Stimulated activated CD4-positive, alpha-beta T cell treated with anti-CD3 and anti-CD28 coated beads, Interleukin-2, amount 100 ng/mL, for 24 hours (primary cell): ENCODE data around the gene SLC25A48.

Experiments used
- DNase-seq, 2 donors: peaks; one replicate each; pipeline ENCODE4 v3.0.0-alpha.2; 2020

Gene SLC25A48

DNA sequence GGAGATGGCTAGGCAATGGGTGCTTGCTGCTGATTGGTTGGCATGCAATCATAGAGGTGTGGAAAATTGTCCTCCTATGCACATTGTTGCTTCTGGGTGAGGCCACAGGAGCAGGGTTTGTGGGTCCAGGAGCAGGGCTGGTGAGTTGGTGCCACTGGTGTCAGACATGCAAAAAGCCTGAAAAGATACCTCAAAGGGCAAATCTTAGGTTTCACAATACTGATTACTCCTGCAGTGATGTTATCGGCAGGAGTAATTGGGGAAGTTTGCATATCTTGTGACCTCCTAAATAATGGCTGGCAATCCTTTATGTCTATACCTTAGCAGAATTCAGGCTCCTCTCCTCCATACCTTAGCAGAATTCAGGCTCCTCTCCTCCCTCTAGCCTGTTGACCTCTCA is 25.2 kb downstream of the SLC25A48 start:
- DNase-seq, result no peak

DNA sequence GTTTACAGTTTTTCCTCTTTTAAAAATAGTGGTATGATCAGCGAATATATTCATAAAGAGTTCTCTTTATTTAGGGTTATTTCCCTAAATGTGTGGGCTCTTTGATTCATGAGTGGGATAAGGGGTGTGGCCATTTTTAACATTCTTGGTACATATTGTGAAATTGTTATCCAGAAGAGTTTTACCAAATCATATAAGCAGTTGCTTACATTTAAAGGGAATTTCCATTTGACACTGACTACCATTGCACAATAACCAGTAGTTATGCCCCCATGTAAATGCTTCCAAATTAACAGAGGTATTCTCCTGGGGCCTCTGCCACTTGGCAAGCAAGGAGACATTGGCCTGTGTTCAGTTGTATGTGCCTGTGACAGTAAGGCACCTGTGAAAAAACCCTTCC is 27.2 kb downstream of the SLC25A48 start:
- no peak for DNase-seq

DNA sequence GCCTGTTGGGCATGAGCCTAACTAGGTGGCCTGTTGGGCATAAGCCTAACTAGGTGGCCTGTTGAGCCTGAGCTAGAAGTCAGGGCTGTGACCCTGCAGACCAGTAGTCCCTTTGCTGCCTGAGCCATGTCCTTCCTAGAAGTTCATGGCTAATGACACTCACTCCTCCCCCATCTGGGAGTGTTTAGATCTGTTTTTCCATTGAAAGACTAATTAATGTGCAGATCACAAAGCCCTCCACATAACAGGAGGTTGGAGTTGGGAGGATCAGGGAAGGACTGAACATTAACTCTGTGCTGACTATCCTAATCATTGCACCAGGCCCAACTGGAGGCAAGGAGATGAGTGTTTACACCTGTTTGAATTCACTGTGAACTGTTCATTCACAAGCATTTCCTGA is 27.6 kb downstream of the SLC25A48 start:
- no peak for DNase-seq

DNA sequence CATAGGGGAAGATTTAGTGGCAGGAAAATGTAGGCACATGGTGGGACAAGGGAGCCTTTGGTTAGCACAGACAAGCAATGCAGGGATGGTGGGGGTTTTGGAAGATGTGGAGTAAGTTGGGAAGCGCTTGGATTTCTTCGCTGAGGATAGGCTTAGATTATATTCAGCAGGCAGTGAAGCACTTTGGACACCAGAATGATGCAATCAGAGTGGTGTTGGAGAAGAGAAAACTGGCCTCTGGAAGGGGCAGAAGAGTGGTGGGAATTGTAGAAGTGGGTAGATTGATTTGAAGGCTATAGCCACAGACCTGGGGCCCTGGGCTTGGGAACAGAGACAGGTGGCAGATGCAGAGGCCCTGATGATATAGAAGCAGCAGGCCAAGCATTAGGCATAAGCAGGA is 28.3 kb downstream of the SLC25A48 start:
- no peak for DNase-seq

DNA sequence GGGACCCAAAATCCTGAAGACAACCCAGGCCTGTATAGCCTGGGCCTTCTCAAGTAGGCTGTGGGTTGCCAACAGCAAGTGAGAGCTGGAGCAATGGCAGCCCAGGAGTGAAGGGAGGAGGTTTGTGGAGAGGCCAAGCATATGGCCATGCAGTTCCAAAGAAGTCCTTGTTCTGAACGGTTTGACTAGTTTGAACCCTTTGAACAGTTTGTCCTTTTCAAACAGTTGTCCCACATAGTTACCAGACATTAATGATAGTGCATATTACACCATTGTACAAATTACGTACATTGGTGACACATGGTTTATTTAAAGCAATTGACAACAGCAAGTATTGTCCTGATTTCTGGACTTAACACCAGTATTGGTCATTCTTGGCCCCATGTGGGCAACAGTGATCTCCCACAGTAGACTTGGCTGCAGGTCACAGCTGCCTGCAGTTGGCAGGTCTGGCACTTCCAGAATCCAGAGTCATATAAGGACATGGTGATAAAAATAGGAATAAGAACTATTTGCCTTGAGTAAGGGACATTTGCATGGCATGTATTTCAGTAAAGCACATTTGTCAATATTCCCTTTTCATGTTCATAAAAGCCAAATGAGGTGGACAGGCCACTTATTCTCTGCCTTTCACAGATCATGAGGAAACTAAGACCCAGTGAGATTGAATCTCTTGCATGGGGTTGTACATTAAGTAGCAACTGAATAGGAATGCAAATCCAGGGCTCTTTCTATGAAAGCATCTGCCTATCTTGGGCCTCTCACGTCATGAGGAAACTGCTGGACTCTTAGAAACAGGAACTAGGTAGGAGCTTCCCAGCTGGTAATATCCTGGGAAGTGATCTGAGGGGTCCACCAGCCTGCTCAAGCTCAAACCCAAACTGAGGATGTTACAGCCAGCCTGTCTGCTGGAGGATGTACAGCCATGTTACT is 30.3 kb downstream of the SLC25A48 start:
- no peak for DNase-seq

DNA sequence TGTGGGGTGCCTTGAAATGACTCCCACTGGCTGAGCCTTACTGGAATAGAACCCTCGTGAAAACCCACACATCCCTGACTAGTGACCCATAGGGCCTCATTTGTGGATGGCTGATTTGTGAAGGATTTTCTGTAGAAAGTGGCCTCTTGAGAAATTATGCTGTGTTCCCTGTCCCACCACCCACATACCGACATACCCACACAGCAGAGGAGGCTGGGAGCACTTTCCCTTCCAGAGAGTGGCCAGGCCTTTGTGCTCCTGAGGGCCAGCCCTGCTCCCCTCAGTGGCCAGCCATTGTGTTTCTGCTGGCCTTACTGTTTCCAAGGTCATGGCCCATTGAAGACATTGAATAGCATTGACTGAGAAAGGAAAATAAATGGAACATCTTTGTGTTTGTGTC is 31.6 kb downstream of the SLC25A48 start:
- DNase-seq, result no peak

DNA sequence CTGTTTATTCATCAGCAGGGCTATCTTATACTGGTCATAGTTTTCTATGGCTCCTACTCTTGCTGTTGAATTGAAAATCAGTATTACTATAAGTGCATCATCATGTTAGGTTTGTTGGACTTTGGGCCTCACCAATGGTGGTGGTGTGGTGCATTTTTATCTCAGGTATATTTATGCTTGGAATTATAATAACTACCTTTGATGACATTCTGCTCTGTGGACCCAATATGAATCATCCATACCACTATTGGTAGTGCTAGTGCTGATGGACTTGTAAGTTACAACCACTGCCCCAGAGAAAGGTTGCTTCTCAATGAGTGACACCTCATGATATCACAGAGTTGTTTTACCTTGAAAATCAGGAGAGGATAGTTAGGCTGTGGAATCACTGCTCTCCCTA is 33.1 kb downstream of the SLC25A48 start:
- DNase-seq, result no peak

DNA sequence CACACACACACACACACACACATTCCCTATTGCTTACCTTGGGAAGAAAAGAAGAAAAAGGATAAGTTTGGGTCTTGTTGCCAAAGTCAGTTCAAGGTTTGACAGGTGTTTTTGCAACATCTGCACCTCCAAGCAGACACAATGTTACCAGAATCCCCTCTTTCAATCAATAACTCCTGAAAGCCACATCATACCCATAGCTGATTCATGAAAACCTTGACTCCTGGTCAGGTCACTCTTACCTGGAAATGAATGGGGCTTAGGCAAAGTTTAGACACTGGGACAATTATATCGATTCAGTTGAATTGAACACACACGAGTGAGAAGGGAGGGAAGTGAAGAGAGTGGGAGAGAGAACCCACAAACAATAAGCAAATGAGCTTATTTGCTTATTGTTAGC is 34.2 kb downstream of the SLC25A48 start:
- DNase-seq, result no peak

DNA sequence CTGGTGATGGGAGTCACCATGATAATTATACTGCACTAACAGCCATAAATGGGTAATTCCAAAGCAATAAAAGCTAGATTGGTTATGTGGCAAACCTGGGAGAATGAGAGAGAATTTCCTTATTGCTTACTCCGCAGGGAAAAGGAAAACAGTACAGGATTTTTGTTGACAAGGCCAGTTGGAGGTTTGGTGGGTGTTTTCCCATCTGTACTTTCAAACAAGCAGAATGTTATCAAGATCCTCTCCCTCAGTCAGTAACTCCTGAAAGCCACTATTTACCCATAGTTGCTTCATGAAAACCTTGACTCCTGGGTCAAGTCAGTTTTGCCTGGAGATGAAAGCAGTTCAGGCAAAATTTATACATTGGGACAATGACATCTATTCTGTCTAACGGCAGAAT is 34.8 kb downstream of the SLC25A48 start:
- no peak for DNase-seq

DNA sequence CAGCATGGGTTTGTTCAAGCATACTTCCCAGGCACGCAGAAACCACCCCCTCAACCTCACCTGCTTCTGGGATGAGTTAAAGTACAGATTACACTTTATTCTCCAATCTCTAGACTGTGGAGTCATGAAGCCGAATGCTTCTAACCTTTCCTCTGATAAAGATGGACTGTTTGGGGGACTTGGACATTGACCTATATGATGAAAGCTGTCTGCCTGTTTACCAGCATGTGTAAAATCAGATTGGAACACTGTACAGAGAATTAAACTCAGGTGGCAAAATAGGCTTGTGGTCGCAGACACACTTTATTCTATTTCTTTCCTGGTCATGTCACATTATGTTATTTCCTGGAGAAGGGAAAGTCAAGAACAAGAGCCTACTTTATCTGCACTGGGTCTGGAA is 35.5 kb downstream of the SLC25A48 start:
- no peak for DNase-seq

DNA sequence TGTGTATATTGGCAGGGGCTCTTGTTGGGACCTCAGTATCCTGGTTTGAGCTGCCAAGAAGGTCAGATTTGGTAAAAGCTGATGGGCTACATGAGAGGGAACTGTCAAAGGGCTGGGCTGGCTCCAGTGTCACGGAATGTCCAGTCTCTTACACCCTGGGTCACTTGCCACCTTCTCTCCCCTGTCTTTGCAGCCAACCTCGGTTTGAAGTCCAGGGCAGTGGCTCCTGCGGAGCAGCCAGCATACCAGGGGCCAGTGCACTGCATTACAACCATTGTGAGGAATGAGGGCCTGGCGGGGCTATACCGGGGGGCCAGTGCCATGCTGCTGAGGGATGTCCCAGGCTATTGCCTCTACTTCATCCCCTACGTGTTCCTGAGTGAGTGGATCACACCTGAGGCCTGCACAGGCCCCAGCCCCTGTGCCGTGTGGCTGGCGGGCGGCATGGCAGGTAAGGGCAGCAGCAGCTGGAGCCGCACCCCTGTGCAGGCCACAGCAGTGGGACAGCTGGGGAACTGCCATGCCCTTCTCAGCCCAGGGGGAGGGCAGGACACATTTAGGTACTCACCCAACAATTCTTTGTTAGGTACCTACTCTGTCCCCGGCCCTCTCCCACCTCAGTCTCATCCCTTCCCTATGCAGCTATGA is 36.9 kb downstream of the SLC25A48 start:
- DNase-seq, result no peak

DNA sequence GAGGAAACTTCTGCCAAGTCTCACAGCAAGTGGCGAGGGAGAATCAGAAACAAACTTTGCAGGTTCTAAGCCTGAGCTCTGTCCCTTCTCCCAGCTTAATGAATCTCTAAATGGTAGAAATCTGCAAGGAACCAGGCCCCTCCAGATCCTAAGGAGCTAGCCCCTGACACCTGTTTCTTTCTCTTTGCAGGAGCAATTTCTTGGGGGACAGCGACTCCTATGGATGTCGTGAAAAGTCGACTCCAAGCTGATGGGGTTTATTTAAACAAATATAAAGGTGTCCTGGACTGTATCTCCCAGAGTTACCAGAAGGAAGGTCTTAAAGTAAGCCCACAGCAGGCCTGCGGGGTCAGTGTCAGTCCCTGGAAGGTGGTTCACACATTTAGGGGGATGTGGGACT is 39.4 kb downstream of the SLC25A48 start:
- DNase-seq, result no peak

DNA sequence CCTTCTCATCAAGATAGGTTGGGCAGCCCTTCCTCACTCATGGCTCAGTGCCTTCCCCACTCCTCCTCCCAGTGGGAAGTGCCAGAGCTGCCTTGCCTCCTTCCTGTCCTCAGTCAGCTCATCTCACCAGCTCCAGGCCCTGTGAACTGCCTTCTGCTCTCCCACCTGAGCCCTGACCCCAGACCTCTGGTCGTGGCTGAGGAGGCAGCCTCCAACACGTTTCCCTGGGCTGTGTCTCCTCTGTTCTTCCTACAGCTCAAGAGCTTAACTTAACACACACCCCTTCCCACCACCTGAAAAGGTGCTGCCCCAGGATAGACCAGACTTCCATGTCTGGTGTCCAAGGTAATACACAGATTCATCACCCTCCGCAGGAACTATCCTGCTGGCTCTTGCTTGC is 40.0 kb downstream of the SLC25A48 start:
- no peak for DNase-seq

DNA sequence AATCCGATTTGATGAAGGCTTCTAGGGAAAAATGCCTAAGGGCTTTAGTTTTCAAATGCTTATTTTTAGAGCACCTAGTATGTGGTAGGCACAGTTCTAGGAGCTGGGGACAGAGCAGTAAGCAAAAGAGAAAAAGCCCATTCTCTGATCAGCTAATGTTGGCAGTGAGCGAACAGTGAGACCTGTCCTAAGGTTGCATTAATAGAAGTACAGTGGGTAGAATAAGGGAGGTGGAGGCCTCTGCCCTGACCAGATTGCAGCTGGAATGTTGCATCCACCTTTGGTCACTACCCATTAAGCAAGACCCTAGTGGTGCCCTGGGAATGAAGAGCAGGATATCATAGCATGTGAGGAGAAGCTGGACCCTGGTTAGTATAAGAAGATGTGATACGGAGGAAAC is 41.1 kb downstream of the SLC25A48 start:
- no peak for DNase-seq

DNA sequence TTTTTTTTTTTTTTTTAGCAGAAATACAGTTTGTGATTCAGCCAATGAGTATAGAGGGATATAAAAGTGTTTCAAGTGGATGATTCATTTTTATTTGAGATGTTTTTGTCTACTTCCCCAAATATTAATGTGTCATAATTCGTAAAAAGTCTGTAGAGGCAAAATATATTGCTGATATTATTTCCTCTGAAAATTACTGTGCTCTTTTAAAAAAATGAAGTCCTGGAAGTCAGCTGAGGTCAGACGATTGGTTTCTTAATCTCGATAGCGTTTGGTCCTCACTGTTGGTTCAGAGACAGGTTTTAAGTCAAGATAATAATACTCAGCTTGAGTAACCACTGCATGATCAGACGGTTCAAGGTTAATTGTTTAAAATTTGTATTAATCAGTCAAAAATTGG is 41.7 kb downstream of the SLC25A48 start:
- no peak for DNase-seq

DNA sequence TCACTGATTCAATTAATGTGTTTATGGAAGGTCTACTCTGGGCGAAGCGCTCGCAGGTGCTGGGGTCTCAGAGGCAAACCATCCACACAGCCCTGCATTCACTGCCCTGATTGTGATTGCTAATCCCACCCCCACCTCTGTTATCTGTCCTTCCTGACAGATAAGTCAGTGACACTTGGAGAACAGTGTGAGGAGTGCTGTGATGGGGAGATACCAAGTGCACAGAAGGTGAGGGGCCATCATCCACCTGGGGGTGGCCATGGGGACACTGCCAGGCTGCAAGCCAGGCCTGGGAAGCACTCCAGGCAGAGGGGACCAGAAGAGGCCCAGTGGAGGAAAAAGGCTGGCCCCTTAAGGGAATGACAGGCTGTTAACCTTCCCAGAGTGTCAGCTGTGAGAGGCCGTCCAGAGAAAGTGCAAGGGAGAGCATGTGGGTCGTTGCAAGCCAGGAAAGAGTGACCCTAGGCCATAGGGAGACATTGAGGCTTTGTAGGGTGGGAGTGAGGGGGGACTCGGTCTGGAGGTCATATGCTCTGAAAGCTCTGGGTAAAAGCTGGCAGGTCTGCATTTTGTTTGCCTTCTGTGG is 43.2 kb downstream of the SLC25A48 start:
- DNase-seq, result no peak

DNA sequence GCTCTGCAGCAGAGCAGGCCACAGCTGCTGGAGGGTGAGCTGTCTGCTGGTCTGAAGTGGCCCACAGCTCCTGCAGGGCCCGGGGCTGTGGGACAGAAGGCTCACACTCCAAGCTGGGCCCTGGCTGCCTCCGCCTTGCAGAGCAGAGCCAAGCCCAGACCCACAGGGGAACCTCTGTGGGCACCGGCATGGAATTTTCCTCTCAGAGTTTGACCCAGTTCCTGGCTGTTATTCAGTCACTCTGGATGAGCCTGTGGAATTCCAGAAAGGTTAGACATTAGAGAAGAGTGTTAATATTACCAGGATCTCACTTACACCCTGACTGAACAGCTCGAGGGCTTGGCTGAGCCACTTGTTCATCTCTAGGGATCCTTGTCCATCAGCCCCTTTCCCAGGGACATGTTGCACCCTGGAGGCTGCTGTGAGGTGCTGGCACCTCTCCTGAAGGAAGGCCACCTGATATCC is 43.7 kb downstream of the SLC25A48 start:
- DNase-seq, result no peak

DNA sequence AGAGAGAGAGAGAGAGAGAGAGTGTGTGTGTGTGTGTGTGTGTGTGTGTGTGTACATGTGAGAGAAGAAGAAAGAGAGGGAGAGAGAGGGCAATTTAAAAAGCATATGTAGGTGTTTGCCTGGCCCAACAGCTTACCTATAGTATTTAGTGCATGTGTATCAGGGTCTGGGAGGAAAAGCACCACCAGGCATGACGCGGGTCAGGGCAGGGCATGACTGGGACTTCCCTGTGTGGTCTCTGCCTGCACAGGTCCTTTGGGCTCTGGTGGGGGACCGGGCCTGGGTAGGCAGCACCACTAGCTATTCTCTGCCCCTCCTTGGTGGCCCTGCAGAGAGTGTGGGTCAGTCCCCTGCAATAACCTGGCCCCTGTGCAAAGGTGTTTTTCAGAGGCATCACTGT is 45.1 kb downstream of the SLC25A48 start:
- DNase-seq, result no peak

DNA sequence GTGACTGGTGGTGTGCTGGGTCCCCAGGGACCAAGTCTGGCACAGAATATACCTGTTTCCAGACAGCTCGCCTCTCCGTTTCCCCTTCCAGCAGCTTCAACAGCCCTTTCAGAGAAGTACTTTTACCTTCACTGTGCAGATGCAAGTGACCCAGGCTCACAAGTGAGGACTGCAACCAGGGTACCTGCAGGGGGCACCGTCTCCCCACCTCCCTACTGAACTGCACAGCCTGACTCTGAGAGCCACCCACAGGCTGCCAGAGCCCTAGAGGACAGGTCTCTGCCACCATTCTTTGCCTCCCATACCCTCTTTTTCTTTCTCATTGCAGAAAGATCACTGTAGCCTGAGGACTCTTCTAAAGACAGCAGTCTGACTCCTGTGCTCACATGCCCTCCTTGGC is 45.8 kb downstream of the SLC25A48 start:
- peak in 1 of 2 donors; percentile 27 for DNase-seq

DNA sequence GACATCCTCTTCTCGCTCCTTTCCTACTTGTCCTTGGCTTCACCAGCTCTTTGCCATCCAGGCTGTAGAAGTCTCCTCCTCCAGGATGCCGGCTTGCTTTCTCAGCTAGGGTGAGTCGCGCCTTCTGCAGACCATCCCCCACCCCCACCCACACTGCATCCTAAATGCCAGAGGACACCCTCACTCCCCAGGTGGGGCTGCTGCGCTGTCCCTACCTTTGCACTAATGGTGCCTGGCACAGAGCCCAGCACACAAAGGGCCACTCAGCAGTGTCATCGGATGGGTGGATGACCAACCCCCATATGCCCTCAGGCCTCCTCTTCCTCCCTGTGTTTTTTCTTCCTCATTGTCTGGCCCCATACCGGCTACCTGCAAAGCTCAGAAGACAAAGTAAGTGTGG is 46.3 kb downstream of the SLC25A48 start:
- no peak for DNase-seq

DNA sequence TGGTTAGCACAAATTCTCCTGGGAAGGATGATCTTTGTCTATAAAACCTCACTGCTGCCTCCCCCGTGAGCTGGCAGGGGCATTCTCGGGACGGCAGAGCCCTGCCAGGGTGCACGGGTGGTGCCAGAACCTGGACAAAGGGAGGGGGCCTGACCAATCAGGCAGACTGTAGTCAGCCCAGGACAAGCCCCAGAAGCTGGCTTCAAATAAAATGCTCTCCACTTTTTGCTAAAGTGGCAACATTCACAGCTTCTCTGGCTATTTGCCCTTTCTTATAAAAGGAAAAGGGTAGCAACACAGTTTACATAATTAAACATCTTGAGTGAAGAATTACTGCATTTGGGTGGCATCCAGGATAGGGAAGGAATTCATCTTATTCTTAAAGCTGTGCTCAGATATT is 46.8 kb downstream of the SLC25A48 start:
- DNase-seq, result no peak

DNA sequence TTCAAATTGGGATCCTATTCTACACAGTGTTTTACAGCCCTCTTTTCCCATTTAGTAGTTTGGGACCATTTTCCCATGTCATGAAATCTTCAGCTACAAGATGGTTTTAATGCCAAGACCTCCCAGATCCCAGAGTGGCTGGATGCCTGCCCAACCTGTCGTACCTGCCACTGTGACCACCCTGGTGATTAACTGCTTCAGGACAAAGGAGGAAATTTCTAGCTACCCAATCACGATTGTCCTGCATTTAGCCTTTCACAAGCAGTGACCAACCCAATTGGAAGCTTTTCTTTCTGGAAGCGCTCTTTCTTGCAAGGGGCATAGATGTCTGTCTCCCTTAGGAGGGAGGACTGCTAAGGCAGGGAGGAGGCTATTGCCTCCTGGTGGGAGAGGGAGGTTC is 47.4 kb downstream of the SLC25A48 start:
- DNase-seq, result no peak

DNA sequence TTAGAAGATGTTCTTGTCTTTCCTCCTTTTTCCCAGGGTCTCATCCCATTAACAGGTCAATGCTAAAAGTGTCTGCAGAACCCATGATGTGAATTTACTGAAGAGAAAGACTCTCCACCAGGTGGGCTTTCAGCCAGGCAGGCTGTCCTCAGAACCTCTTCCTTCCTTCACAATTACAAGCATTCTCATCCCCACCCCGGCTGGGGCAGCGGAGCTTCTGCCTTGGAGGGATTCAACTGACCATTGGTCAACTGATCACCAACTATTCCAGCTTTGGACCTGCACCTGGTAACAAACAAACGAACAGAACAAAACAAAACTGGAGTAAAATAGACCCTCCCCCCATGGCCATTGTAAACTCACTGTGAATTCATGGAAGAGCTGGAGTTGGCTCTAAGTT is 48.6 kb downstream of the SLC25A48 start:
- DNase-seq, result no peak

DNA sequence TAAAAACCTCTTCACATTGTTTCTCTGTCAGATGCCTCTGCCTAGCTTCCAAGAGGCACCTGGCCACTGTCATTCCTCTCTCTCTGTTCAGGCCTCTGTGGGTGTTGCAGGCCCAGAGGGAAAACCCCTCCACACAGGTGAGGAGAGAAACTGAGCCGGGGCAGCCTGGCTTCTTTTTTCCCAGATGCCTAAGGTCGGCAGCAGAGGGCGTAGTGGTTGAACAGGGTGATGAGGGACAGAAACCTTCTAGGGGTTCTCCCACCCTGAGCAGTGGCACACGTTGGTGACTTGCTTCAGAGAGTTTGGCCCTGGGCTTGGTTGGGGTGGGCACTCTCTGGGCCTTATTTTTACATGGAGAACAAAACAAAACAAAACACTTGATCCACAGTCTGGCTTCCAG is 49.0 kb downstream of the SLC25A48 start:
- DNase-seq, result peak in 1 of 2 donors; percentile 22
